GM19324 (cell line): ENCODE results near the gene CMA1.
"Not testable (repeated sequence)": the region's sequence is repeated elsewhere in the genome, so short reads cannot be mapped to it uniquely, and the experiment has no call there.

Experiments used
- ATAC-seq: cut with Tn5 transposase; IDR thresholded peaks from one replicate; pipeline ENCODE4 v1.9.1; 2021; ENCODE audit warnings: mild to moderate bottlenecking, moderate library complexity; ENCODE audit not compliant: unreplicated experiment, low FRiP score

The CMA1 gene

DNA sequence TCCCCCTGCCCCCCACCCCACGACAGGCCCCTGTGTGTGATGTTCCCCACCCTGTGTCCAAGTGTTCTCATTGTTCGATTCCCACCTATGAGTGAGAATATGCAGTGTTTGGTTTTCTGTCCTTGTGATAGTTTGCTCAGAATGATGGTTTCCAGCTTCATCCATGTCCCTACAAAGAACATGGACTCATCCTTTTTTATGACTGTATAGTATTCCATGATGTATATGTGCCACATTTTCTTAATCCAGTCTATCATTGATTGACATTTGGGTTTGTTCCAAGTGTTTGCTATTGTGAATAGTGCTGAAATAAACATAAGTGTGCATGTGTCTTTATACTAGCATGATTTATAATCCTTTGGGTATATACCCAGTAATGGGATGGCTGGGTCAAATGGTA is 37.6 kb downstream of the CMA1 start:
- ATAC-seq: not testable (repeated sequence)

- ATAC-seq: no peak
Observed at GRCh38 chr14:24465805-24466204, 42.3 kb downstream of the CMA1 start.

DNA sequence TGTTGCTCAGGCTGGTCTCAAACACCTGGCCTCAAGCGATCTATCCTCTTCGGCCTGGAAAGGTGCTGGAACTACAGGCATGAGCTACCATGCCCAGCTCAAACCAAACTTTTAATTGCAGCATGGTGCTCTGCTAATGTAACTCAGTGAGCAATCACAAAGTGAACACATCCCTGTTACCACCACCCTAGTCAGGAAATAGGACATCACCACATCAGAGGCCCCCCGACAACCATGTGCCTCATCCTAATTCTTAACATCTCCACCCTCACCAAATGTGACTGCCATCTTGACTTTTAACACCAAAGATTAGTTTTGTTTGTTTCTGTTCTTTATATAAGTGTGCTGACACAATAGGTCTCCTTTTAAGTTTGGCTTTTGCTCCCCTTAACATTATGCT is 42.7 kb downstream of the CMA1 start:
- no peak for ATAC-seq

DNA sequence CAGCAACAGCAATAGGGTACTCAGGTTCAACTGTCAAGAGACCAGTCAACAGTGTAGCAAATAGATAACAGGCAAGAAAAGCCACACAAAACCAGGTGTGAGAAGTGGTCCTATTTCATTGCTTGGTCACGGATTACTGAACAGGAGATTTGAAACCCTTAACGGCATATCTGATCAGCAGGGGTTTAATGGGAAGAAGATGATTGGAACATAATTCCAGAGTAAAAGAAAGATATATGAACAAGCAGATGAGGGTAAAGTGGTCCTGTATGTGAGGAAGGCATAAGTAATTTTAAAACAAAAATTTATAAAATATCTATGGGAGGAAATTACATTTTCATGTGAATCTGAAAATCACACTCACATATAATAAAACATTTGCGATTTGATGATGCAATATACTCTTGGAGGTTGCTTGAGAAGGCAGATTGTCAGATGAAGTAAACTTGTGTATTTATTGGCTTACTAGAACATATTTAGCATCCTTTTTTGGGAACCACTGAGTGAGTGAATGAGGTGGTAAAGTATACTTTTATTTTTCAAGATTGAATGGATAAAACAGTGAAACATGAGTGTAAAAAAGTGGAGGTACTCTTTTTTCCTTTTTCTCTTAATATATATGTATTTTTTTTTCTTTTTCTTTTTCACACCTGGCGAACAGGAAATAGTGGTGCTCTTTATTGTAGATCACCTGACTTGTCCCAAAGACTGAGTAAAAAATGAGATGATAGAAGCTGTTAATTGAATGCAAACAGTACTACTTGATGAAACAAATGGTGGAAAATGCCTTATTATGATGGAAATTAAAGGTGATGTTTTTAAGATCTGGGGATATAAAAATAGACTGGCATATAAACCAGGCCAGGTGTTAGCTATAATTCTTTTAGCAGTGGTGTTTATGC is 43.9 kb downstream of the CMA1 start:
- no peak for ATAC-seq

- no peak for ATAC-seq
Observed at GRCh38 chr14:24463017-24463883, 44.8 kb downstream of the CMA1 start.

DNA sequence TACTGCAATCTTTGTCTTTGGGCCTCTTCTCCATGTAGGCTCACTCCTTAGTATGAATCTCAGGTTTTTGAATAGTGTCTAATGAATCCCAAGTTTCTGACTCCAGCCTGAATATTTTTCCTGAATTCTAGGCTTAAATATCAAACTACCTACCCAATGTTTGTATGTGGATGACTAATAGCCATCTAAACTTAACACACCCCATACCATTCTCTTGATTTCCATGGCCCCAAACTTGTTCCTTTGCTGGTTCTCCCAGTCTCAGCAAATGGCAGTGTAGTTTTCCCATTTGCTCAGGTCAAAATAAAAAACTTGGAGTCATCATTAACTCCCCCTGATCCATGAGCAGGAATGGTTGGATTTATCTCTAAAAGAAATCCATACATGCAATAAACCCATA is 46.7 kb downstream of the CMA1 start:
- ATAC-seq: no peak

DNA sequence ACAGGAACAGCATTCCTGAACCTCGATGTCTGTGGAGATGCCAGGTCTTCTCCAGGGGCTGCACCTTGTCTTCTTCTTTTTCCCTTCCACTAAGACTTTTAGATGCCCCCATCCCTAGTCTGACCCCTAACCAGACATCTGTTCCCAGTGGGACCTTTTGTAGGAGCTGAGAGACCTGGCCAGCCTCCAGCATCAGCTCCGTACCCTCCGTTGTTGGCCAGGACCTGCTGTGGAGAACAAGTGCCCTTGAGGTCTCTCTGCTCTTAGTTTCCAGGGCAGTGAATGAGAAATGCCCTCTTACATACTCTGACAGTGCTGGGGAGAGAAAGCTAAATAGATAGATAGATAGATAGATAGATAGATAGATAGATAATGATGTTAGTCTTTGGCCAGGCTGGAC is 48.7 kb downstream of the CMA1 start:
- no peak for ATAC-seq

DNA sequence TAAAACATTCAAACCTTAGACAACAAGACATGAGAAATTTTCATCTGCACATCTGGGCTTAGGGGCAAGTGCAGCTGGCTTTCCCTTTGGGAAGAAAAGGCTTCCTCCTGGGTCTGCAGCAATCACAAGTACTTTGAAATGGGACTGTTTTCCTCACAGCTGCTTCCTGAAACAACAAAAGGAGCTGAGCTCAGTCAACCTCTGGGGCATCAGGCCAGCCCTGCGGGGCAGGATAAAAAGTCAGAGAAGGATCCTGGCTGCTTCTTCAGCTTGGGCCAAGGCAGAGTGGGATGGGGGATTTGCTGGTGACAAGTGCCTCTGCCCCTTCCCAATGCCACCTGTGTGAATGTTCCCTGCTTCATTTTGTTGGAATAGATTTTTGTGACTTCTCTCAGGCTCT is 49.3 kb downstream of the CMA1 start:
- ATAC-seq: no peak

DNA sequence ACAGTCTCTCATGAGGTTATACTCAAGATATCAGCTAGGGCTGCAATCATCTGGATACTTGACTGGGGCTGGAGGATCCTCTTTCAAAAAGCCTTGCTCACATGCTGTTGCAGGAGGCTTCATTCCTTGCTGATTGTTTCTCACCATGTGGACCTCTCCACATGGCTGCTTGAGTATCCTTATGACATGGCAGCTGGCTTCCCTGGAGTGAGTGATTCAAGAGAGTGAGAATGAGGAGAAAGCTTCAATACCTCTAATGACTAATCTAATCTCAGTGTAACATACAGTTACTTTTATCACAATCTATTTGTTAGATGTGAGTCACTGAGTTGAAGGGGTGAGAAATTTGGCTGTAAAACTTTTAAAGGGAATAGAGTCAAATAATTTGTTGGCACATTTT is 51.1 kb downstream of the CMA1 start:
- no peak for ATAC-seq
